ENCODE data around the gene TXNRD1. TPM values are rescaled to one million over a fixed set of nuclear protein-coding genes. Genes with fewer than 3 reads are reported as not detected.

The TXNRD1 gene
- total and polyA plus RNA-seq, 2 of the 8 experiments (the other 6 are each of a cell fraction or from before 2014, with no cell fraction given), result 56.8 to 127 TPM

DNA sequence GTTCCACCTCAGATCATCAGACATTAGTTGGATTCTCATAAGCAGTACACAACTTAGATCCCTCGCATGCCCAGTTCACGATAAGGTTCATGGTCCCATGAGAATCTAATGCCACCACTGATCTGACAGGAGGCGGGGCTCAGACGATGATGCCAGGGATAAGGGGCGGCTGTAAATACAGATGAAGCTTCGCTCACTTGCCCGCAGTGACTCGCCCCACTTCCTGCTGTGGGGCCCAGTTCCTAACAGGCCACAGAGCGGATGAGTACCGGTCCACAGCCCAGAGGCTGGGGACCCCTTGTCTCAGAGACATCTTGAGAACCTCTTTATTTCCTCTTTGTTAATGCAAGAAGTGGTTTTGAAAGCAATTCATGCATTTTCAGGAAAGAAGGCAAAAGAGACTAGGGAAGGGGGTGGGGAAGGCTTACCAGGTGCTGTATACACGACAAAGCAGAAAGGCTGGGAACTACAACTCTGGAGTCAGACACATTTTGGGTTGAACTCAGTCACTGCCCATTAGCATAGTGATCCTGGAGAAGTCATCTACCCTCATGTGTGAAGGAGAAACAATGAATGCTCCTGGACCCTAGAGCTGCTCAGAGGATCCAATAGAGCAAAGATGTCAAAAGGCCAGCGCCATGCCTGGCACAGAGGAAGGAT is 156.6 kb downstream of the TXNRD1 start (continued):
- TF ChIP-seq, protein P1, sequence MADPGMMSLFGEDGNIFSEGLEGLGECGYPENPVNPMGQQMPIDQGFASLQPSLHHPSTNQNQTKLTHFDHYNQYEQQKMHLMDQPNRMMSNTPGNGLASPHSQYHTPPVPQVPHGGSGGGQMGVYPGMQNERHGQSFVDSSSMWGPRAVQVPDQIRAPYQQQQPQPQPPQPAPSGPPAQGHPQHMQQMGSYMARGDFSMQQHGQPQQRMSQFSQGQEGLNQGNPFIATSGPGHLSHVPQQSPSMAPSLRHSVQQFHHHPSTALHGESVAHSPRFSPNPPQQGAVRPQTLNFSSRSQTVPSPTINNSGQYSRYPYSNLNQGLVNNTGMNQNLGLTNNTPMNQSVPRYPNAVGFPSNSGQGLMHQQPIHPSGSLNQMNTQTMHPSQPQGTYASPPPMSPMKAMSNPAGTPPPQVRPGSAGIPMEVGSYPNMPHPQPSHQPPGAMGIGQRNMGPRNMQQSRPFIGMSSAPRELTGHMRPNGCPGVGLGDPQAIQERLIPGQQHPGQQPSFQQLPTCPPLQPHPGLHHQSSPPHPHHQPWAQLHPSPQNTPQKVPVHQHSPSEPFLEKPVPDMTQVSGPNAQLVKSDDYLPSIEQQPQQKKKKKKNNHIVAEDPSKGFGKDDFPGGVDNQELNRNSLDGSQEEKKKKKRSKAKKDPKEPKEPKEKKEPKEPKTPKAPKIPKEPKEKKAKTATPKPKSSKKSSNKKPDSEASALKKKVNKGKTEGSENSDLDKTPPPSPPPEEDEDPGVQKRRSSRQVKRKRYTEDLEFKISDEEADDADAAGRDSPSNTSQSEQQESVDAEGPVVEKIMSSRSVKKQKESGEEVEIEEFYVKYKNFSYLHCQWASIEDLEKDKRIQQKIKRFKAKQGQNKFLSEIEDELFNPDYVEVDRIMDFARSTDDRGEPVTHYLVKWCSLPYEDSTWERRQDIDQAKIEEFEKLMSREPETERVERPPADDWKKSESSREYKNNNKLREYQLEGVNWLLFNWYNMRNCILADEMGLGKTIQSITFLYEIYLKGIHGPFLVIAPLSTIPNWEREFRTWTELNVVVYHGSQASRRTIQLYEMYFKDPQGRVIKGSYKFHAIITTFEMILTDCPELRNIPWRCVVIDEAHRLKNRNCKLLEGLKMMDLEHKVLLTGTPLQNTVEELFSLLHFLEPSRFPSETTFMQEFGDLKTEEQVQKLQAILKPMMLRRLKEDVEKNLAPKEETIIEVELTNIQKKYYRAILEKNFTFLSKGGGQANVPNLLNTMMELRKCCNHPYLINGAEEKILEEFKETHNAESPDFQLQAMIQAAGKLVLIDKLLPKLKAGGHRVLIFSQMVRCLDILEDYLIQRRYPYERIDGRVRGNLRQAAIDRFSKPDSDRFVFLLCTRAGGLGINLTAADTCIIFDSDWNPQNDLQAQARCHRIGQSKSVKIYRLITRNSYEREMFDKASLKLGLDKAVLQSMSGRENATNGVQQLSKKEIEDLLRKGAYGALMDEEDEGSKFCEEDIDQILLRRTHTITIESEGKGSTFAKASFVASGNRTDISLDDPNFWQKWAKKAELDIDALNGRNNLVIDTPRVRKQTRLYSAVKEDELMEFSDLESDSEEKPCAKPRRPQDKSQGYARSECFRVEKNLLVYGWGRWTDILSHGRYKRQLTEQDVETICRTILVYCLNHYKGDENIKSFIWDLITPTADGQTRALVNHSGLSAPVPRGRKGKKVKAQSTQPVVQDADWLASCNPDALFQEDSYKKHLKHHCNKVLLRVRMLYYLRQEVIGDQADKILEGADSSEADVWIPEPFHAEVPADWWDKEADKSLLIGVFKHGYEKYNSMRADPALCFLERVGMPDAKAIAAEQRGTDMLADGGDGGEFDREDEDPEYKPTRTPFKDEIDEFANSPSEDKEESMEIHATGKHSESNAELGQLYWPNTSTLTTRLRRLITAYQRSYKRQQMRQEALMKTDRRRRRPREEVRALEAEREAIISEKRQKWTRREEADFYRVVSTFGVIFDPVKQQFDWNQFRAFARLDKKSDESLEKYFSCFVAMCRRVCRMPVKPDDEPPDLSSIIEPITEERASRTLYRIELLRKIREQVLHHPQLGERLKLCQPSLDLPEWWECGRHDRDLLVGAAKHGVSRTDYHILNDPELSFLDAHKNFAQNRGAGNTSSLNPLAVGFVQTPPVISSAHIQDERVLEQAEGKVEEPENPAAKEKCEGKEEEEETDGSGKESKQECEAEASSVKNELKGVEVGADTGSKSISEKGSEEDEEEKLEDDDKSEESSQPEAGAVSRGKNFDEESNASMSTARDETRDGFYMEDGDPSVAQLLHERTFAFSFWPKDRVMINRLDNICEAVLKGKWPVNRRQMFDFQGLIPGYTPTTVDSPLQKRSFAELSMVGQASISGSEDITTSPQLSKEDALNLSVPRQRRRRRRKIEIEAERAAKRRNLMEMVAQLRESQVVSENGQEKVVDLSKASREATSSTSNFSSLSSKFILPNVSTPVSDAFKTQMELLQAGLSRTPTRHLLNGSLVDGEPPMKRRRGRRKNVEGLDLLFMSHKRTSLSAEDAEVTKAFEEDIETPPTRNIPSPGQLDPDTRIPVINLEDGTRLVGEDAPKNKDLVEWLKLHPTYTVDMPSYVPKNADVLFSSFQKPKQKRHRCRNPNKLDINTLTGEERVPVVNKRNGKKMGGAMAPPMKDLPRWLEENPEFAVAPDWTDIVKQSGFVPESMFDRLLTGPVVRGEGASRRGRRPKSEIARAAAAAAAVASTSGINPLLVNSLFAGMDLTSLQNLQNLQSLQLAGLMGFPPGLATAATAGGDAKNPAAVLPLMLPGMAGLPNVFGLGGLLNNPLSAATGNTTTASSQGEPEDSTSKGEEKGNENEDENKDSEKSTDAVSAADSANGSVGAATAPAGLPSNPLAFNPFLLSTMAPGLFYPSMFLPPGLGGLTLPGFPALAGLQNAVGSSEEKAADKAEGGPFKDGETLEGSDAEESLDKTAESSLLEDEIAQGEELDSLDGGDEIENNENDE (IDR thresholded peaks at IDR 0.05; ENCODE audit: insufficient replicate concordance, low read length), result no peak
- peak; percentile 23 for TF ChIP-seq TAF7 (optimal IDR thresholded peaks at IDR 0.05; ENCODE audit: borderline replicate concordance, low read depth, low read length)

Measured in H1 (cell line).